ENCODE data around the gene MIER1. TPM values are rescaled to one million over a fixed set of nuclear protein-coding genes. Genes with fewer than 3 reads are reported as not detected.

MIER1 gene
- total and polyA plus RNA-seq, 12 donors, result 5.8 to 22.4 (median 19.9) TPM

DNA sequence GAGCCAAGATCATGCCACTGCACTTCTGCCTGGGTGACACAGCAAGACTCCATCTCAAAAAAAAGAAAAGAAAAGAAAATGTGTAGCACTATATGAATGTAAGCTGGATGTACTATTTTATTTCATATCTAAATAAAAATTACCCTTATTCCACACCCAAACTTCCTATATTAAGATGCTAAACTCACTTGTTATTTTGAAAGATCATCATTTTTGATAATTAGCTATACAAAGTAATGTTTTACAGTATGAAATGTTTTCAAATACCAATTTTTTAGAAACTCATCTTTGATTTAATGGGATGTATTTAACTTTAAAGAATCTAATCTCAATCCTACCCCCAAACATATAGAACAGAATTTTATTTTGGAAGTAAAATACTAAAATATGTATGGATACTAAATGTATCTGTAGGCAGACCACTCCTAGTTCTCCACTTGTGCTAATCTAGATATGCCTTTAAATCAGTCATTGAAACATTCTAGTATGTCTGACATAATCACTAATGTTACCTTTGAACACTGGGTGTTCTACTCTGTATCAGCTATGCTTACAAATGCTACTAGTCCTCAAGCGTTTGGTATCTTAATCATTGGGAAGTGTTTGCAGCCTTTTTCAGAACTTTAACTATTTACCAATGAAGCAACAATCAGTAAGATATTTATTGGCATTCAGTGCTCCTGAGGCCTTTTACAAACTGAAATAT is 12.9 kb downstream of the MIER1 start:
- Histone ChIP-seq H3K4me1 (peaks cover 0 to 80% (median 49%) of the 10 kb centered on the region in 9 donors), H3K27ac (no peak overlapping the region), H3K4me3 (no peak overlapping the region), H3K36me3 (peaks cover 0 to 25% (median 0%) of the 10 kb centered on the region in 9 donors), H3K27me3 (no peaks in the 10 kb centered on the region), H3K9me3 (no peaks in the 10 kb centered on the region)
- DNase-seq (no peak), ATAC-seq (no peak)
- WGBS, 2 donors, result 0% methylated on average over 1 of the region's 1 CpG
- TF ChIP-seq, protein P1, sequence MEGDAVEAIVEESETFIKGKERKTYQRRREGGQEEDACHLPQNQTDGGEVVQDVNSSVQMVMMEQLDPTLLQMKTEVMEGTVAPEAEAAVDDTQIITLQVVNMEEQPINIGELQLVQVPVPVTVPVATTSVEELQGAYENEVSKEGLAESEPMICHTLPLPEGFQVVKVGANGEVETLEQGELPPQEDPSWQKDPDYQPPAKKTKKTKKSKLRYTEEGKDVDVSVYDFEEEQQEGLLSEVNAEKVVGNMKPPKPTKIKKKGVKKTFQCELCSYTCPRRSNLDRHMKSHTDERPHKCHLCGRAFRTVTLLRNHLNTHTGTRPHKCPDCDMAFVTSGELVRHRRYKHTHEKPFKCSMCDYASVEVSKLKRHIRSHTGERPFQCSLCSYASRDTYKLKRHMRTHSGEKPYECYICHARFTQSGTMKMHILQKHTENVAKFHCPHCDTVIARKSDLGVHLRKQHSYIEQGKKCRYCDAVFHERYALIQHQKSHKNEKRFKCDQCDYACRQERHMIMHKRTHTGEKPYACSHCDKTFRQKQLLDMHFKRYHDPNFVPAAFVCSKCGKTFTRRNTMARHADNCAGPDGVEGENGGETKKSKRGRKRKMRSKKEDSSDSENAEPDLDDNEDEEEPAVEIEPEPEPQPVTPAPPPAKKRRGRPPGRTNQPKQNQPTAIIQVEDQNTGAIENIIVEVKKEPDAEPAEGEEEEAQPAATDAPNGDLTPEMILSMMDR (IDR thresholded peaks at IDR 0.05), result no peak
- intact Hi-C loops (cut with DNase I), result loop anchor here in 2 of 10 donors (10.0 kb wide), 2 partner anchors 117 to 173 kb away; partner anchors contain the start of gene SLC35D1 (in 1 of the 2)

DNA sequence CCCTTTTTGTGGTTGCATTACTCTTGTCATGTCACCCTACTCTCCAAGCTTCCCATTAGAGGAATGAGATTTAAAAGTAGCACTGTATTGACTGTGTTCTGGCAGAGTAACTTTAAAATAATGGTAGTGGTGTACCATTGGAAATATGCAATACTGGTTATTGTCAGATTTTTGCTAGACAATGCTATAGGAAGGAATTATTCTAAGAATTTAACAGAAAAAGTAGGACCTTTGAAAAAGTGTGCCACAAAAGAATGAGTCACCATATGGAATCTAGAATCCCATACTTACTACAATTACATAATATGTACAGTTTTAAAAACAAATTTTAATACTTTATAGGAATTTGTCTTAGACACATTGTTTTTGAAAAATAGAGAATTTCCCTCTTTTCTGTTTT is 13.8 kb downstream of the MIER1 start:
- no peak for DNase-seq
- Histone ChIP-seq H3K9me3 (no peaks in the 10 kb centered on the region), H3K27me3 (no peaks in the 10 kb centered on the region), H3K4me1 (peaks cover 0 to 80% (median 42%) of the 10 kb centered on the region in 9 donors), H3K27ac (no peak overlapping the region), H3K36me3 (peaks cover 0 to 33% (median 0%) of the 10 kb centered on the region in 9 donors), H3K4me3 (no peak overlapping the region)
- ATAC-seq, result no peak
- TF ChIP-seq, protein P1 (IDR thresholded peaks at IDR 0.05), result no peak
- intact Hi-C loops (cut with DNase I), result loop anchor here in 2 of 10 donors (10.0 kb wide), 2 partner anchors 116 to 174 kb away; partner anchors contain the start of gene SLC35D1 (in 1 of the 2)

DNA sequence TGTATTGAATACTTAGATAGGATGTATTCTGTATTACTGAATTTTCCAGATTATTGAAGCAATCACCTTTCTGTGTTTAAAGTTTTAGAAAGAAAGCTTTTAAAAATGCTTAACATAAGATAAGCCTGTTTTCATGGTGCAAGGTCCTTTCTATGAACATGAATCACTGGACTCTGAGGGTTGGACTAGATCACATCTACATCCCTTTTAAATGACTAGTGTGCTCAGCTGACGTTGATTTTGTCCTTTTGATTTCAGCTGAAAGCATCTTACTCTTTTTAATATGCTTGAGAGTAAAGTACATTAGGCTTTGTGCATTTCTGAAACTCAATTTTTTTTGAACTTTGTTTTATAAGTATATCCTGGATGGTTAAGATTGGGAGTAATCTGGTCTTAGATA is 16.2 kb downstream of the MIER1 start:
- Histone ChIP-seq H3K4me3 (no peak overlapping the region), H3K36me3 (peaks cover 0 to 42% (median 5%) of the 10 kb centered on the region in 9 donors), H3K27ac (no peak overlapping the region), H3K27me3 (no peaks in the 10 kb centered on the region), H3K9me3 (no peaks in the 10 kb centered on the region), H3K4me1 (peaks cover 0 to 75% (median 43%) of the 10 kb centered on the region in 9 donors)
- TF ChIP-seq, protein P1 (IDR thresholded peaks at IDR 0.05), result no peak
- WGBS, 2 donors, result 94% methylated on average over 1 of the region's 1 CpG
- intact Hi-C loops (cut with DNase I), result no loop called here
- DNase-seq (no peak), ATAC-seq (no peak)

DNA sequence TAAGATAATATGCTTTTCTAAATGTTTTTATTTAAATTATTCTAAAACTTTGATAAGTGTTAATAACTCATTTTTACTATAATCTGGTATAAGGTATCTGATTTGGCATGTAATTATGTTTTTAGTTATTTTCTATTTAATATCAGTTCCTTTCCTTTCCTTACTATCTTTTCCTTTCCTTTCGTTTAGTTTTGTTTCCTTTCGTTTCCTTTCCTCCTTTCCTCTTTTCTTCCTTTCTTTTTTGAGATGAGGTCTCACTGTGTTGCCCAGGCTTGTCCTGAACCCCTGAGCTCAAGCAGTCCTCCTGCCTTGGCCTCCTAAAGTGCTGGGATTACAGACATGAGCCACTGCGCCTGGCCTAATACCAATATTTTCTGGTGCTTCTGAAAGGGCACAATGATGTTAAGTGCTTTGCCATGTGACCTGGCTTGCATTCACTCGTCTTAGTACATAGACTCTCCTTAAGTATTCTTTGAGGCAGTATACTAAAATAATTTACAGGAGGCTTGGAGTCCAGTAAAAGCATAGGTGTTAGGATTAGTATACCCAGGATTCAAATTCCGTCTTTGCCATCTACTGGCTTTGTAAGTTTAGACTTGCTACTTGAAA is 18.7 kb downstream of the MIER1 start:
- intact Hi-C loops (cut with DNase I), result no loop called here

More for the DNA sequence above, 18.7 kb downstream of the MIER1 start:
- TF ChIP-seq, protein P1 (IDR thresholded peaks at IDR 0.05), result no peak
- 68 to 78% methylated on average over 5 of the region's 5 CpGs for WGBS, 2 donors
- no peak for DNase-seq
- no peaks in the 10 kb centered on the region for H3K27me3 ChIP-seq
- H3K9me3 ChIP-seq, result no peaks in the 10 kb centered on the region
- ATAC-seq, result no peak
- H3K27ac ChIP-seq, result no peak overlapping the region
- no peak overlapping the region for H3K4me3 ChIP-seq
- H3K36me3 ChIP-seq, result peaks cover 0 to 67% (median 8%) of the 10 kb centered on the region in 9 donors
- H3K4me1 ChIP-seq, result peaks cover 0 to 73% (median 41%) of the 10 kb centered on the region in 9 donors

Measured in heart right ventricle (tissue), 16 donors.